Lower leg skin (tissue), 4 donors: ENCODE measurements around the gene TFDP1. TPM values are rescaled to one million over a fixed set of nuclear protein-coding genes. Genes with fewer than 3 reads are reported as not detected.

ENCODE experiments used
- DNase-seq, 2 donors: peaks; one replicate each; pipeline ENCODE4 v3.0.0-alpha.2; 2019; ENCODE audit warnings: low spot score in 2 of 2
- H3K4me3 ChIP-seq: fragments of 200-600 bp; sonication (generic); 2 replicates; pipeline ENCODE4 v1.5.1; 2017; ENCODE audit warnings: mild to moderate bottlenecking, low read depth; ENCODE audit not compliant: poor library complexity, severe bottlenecking
- POLR2A ChIP-seq, 2 donors: fragments of 450-650 bp; IDR thresholded peaks; one replicate each; pipeline ENCODE4 v1.6.1; 2016 to 2017; ENCODE audit warnings: antibody characterized with exemption in 2 of 2, mild to moderate bottlenecking in 1 of 2, moderate library complexity in 1 of 2
- WGBS, 2 donors: methylation state at CpG; one replicate each; pipeline ENCODE4 v1.1.5; 2018; 5-methylcytosine and 5-hydroxymethylcytosine counted together
- intact Hi-C: fragments of 100-400 bp; cut with DNase I; formaldehyde crosslinking; loops from one replicate; pipeline ENCODE4 v1.15.0; 2023; ENCODE audit warnings: low total_unique reads
- total RNA-seq, 4 donors: library from RNA; depleted of rRNA; stranded (reverse); fragments of >200 nt; gene quantifications; one replicate each; pipeline ENCODE4 v1.1.0, GENCODE V29; 2016
- TF ChIP-seq, protein P1 (sequence below), 3 donors: fragments of 450-650 bp; IDR thresholded peaks; one replicate each; pipeline ENCODE4 v1.5.1; 2016; ENCODE audit warnings: antibody characterized with exemption in 3 of 3, mild to moderate bottlenecking in 3 of 3, moderate library complexity in 2 of 3

TFDP1 gene
- total RNA-seq, 4 donors from 2014 or later, result 35.9 to 48.8 (median 41.9) TPM

DNA sequence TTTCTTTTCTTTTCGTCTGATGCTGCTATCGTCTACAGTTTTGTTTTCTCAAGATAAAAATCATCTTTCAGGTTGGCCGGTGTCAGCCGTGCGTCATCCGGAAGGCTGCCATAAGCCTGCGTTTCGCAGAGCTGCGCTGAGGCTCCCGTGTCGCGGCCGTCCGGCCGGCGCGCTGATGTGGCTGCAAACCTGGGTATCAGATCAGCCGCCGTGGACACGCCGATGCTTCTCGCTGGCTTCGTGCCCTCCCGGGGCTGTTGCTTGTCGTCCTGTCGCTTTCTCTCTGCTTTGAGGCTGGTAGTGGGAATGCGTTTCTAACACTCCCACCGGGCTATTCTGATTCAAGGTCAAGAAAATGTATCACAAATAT lies 45.9 kb upstream of the TFDP1 start:
- TF ChIP-seq, protein P1, sequence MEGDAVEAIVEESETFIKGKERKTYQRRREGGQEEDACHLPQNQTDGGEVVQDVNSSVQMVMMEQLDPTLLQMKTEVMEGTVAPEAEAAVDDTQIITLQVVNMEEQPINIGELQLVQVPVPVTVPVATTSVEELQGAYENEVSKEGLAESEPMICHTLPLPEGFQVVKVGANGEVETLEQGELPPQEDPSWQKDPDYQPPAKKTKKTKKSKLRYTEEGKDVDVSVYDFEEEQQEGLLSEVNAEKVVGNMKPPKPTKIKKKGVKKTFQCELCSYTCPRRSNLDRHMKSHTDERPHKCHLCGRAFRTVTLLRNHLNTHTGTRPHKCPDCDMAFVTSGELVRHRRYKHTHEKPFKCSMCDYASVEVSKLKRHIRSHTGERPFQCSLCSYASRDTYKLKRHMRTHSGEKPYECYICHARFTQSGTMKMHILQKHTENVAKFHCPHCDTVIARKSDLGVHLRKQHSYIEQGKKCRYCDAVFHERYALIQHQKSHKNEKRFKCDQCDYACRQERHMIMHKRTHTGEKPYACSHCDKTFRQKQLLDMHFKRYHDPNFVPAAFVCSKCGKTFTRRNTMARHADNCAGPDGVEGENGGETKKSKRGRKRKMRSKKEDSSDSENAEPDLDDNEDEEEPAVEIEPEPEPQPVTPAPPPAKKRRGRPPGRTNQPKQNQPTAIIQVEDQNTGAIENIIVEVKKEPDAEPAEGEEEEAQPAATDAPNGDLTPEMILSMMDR (IDR thresholded peaks at IDR 0.05), result no peak
- TF ChIP-seq POLR2A (IDR thresholded peaks at IDR 0.05), result no peak
- peak in 1 of 2 donors; percentile 72 for DNase-seq
- no peak overlapping the region for H3K4me3 ChIP-seq
- WGBS, 2 donors, result 93 to 95% methylated on average over 28 of the region's 28 CpGs
- intact Hi-C loops, result no loop called here

- no peak overlapping the region for H3K4me3 ChIP-seq
- TF ChIP-seq POLR2A (IDR thresholded peaks at IDR 0.05), result no peak
- TF ChIP-seq, protein P1 (IDR thresholded peaks at IDR 0.05), result no peak
- peak in 1 of 2 donors; percentile 68 for DNase-seq
- 95 to 97% methylated on average over 18 of the region's 18 CpGs for WGBS, 2 donors
- intact Hi-C loops, result no loop called here
These were observed 45.4 kb upstream of the TFDP1 start for GRCh38 chr13:113539176-113539575.

- TF ChIP-seq, protein P1 (IDR thresholded peaks at IDR 0.05), result no peak
- no peak for TF ChIP-seq POLR2A (IDR thresholded peaks at IDR 0.05)
- intact Hi-C loops, result no loop called here
- WGBS, 2 donors, result 83 to 87% methylated on average over 15 of the region's 15 CpGs
- DNase-seq, result peak in 1 of 2 donors; percentile 61
- H3K4me3 ChIP-seq, result no peak overlapping the region
These were observed 44.7 kb upstream of the TFDP1 start for GRCh38 chr13:113539822-113540221.

- 85 to 86% methylated on average over 10 of the region's 10 CpGs for WGBS, 2 donors
- peak in 1 of 2 donors; percentile 48 for DNase-seq
- TF ChIP-seq POLR2A (IDR thresholded peaks at IDR 0.05), result no peak
- TF ChIP-seq, protein P1 (IDR thresholded peaks at IDR 0.05), result no peak
- H3K4me3 ChIP-seq, result no peak overlapping the region
- intact Hi-C loops, result no loop called here
These were observed 44.0 kb upstream of the TFDP1 start for GRCh38 chr13:113540523-113540922.

DNA sequence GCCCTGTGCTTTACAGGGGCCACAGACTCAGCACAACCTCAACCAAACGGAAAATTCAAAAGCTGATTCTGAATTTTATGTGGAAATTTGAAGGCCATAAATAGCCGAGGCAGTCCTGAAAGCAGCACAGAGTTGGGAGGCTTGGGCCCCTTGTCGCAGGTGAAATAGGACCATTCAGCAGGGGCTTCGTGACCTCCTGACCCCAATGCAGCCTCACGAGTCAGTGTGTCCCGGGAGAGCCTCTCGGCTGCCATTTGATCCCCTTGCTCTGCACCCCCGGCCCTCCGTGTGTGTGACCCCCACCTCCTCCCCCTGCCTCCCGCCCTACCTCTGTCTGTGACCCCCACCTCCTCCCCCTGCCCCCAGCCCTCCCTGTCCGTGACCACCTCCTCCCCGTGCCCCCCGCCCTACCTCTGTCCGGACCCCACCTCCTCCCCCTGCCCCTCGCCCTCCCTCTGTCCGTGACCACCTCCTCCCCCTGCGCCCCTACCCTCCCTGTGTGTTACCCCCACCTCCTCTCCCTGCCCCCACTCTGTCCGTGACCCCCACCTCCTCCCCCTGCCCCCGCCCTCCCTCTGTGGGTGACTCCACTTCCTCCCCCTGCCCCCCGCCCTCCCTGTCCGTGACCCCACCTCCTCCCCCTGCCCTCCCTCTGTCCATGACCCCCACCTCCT lies 41.7 kb upstream of the TFDP1 start:
- TF ChIP-seq POLR2A (IDR thresholded peaks at IDR 0.05), result no peak
- TF ChIP-seq, protein P1 (IDR thresholded peaks at IDR 0.05), result no peak
- intact Hi-C loops, result no loop called here
- no peak for DNase-seq
- H3K4me3 ChIP-seq, result no peak overlapping the region
- 88% methylated on average over 8 to 9 of the region's 21 CpGs for WGBS, 2 donors
